Uterus (tissue), 4 donors: ENCODE data around the gene AHSP. TPM values are rescaled to one million over a fixed set of nuclear protein-coding genes. Genes with fewer than 3 reads are reported as not detected.

Experiments
- DNase-seq, 2 donors: peaks; one replicate each; pipeline ENCODE4 v3.0.0-alpha.2; 2019 to 2020
- H3K27ac ChIP-seq, 2 donors: fragments of 200-600 bp; sonication (generic); 1 replicate in 1 of 2; 2 replicates in 1 of 2; pipeline ENCODE4 v1.5.1; 2016 to 2018
- H3K27me3 ChIP-seq, 2 donors: fragments of 200-600 bp; sonication (generic); one replicate each; pipeline ENCODE4 v1.5.1; 2018 to 2019; ENCODE audit warnings: control low read depth in 1 of 2
- H3K36me3 ChIP-seq, 2 donors: fragments of 200-600 bp; sonication (generic); one replicate each; pipeline ENCODE4 v1.5.1; 2019; ENCODE audit warnings: control low read depth in 1 of 2
- H3K4me1 ChIP-seq, 2 donors: fragments of 200-600 bp; sonication (generic); one replicate each; pipeline ENCODE4 v1.5.1; 2018 to 2019; ENCODE audit warnings: control low read depth in 1 of 2
- H3K4me3 ChIP-seq, 2 donors: fragments of 200-600 bp; sonication (generic); 1 replicate in 1 of 2; 2 replicates in 1 of 2; pipeline ENCODE4 v1.5.1; 2018 to 2019; ENCODE audit warnings: mild to moderate bottlenecking in 1 of 2
- H3K9me3 ChIP-seq, 2 donors: fragments of 200-600 bp; sonication (generic); one replicate each; pipeline ENCODE4 v1.5.1; 2019; ENCODE audit warnings: control low read depth in 1 of 2
- CTCF ChIP-seq, 4 experiments: fragments of 200-600 bp in 2 of 4; fragments of 450-650 bp in 2 of 4; sonication (generic) in 2 of 4; IDR thresholded peaks; one replicate each; pipeline ENCODE4 v1.5.1; 2016 to 2019; ENCODE audit warnings: antibody characterized with exemption in 4 of 4, mild to moderate bottlenecking in 2 of 4, moderate library complexity in 1 of 4
- intact Hi-C: fragments of 100-400 bp; cut with DNase I; formaldehyde crosslinking; loops from one replicate; pipeline ENCODE4 v1.15.1; 2023; ENCODE audit warnings: low total_unique reads
- total RNA-seq, 4 donors: library from RNA; depleted of rRNA in 3 of 4; stranded (reverse); fragments of >200 nt in 3 of 4; gene quantifications; one replicate each; pipeline versions ENCODE4 v1.1.0 to v1.2.4, GENCODE V29; 2014 to 2023
- donor health status: DM: yes; HTN: yes; CAD: no.

Gene AHSP
- total RNA-seq, 4 donors from 2014 or later: 5.6 TPM; not detected in 3

DNA sequence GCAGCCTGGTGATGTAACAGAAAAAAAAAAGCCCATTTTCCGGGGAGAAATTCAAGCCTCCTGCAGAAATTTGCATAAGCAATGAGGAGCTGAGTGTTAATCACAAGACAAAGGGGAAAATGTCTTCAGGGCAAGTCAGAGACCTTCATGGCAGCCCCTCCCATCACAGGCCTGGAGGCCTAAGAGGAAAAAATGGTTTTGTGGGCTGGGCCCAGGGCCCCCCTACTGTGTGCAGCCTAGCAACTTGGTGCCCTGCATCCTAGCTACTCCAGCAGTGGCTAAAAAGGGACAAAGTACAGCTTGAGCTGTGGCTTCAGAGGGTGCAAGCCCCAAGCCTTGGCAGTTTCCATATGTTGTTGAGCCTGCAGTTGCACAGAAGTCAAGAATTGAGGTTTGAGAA is 49.7 kb downstream of the AHSP start:
- no peak for DNase-seq
- H3K27ac ChIP-seq: no peak overlapping the region
- H3K36me3 ChIP-seq: no peaks in the 10 kb centered on the region
- H3K9me3 ChIP-seq: no peaks in the 10 kb centered on the region
- intact Hi-C loops: no loop called here
- TF ChIP-seq CTCF (IDR thresholded peaks at IDR 0.05): no peak
- H3K4me1 ChIP-seq: no peaks in the 10 kb centered on the region
- no peaks in the 10 kb centered on the region for H3K27me3 ChIP-seq
- no peak overlapping the region for H3K4me3 ChIP-seq

Other genes starting within 250 kb of the AHSP start
- gene ITGAX, start 172.7 kb upstream of the AHSP start, total RNA-seq: 1 to 10 TPM in 3 of 4 donors, not detected in 1; 1.4 to 3.5 (median 2.6) TPM
- under 1 TPM in 1 of 4 donors, not detected in 3; 0.12 TPM for gene ITGAD, start 134.6 kb upstream of the AHSP start, total RNA-seq
- not detected for gene COX6A2, start 99.5 kb upstream of the AHSP start, total RNA-seq
- gene ZNF843, start 85.1 kb upstream of the AHSP start, total RNA-seq: 1 to 10 TPM in 3 of 4 donors, not detected in 1; 1.0 to 3.3 (median 1.5) TPM
- 10 to 100 TPM in 2 of 4 donors, 1 to 10 TPM in 2; 2.1 to 12.7 (median 8.0) TPM for gene ARMC5, start 68.4 kb upstream of the AHSP start, total RNA-seq
- gene TGFB1I1, start 55.7 kb upstream of the AHSP start, total RNA-seq: 100 to 1,000 TPM in 2 of 4 donors, 10 to 100 TPM in 2; 61.1 to 336 (median 107) TPM
- 1 to 10 TPM in 1 of 4 donors, under 1 TPM in 1, not detected in 2; 0.83 to 2.4 TPM for gene SLC5A2, start 44.8 kb upstream of the AHSP start, total RNA-seq
- gene RUSF1, start 19.5 kb upstream of the AHSP start, total RNA-seq: 10 to 100 TPM; 19.2 to 93.5 (median 82.9) TPM